BLaER1 treated with 17β-estradiol and CSF1 and Interleukin-3, amounts not matched to agents 10 nM and 100 nM (cell line): ENCODE results near the gene SLC26A11.
A peak's percentile ranks its signal among the peaks of the same experiment; 100 is the strongest.
"Not testable (repeated sequence)": the region's sequence is repeated elsewhere in the genome, so short reads cannot be mapped to it uniquely, and the experiment has no call there.

Experiments
- H3K27ac ChIP-seq, 11 experiments: shearing (Covaris generic); formaldehyde crosslinking; 2 replicates each; pipeline ENCODE4 v1.8.1; 2022
- H3K27me3 ChIP-seq, 11 experiments: shearing (Covaris generic); formaldehyde crosslinking; 2 replicates each; pipeline ENCODE4 v1.8.1; 2022
- H3K36me3 ChIP-seq, 11 experiments: shearing (Covaris generic); formaldehyde crosslinking; 2 replicates each; pipeline ENCODE4 v1.8.1; 2022
- H3K4me1 ChIP-seq, 10 experiments: shearing (Covaris generic); formaldehyde crosslinking; 2 replicates each; pipeline ENCODE4 v1.8.1; 2022
- H3K4me2 ChIP-seq, 11 experiments: shearing (Covaris generic); formaldehyde crosslinking; 2 replicates each; pipeline ENCODE4 v1.8.1; 2022
- H3K4me3 ChIP-seq, 10 experiments: shearing (Covaris generic); formaldehyde crosslinking; 2 replicates each; pipeline ENCODE4 v1.8.1; 2022
- H3K9ac ChIP-seq, 11 experiments: shearing (Covaris generic); formaldehyde crosslinking; 2 replicates each; pipeline ENCODE4 v1.8.1; 2022
- H3K9me3 ChIP-seq, 11 experiments: shearing (Covaris generic); formaldehyde crosslinking; replicated peaks in 1 of 11; 2 replicates each; pipeline ENCODE4 v1.8.1; 2022
- H4K20me1 ChIP-seq, 11 experiments: shearing (Covaris generic); formaldehyde crosslinking; 2 replicates each; pipeline ENCODE4 v1.8.1; 2022
- Cebpa-rat ChIP-seq, 11 experiments: shearing (Covaris generic); IDR thresholded peaks; 2 replicates each; pipeline ENCODE4 v1.8.1; 2022

The SLC26A11 gene

GRCh38 chr17:80295146-80295545 is 74.9 kb downstream of the SLC26A11 start:
- peaks cover 88 to 100% (median 97%) of the 10 kb centered on the region in 11 experiments for H3K36me3 ChIP-seq
- H3K4me1 ChIP-seq, result peaks cover 0 to 38% (median 10%) of the 10 kb centered on the region in 10 experiments; a peak in 17 of 20 replicates
- peaks cover 0 to 43% (median 16%) of the 10 kb centered on the region in 11 experiments; a peak in 12 of 22 replicates for H4K20me1 ChIP-seq
- peak overlapping the region in 3 of 11 experiments; percentile 56 to 64 (median 62); a peak in 5 of 22 replicates for H3K27ac ChIP-seq
- peak overlapping the region in 2 of 11 experiments; percentile 31 to 69; a peak in 4 of 22 replicates for H3K9ac ChIP-seq
- H3K4me2 ChIP-seq, result peak overlapping the region in 3 of 11 experiments; percentile 48 to 89 (median 70); a peak in 6 of 22 replicates
- peaks cover 2 to 18% (median 11%) of the 10 kb centered on the region in 11 experiments; a peak in 21 of 22 replicates for H3K9me3 ChIP-seq
- no peaks in the 10 kb centered on the region for H3K27me3 ChIP-seq
- TF ChIP-seq Cebpa-rat (IDR thresholded peaks at IDR 0.05), result no peak
- no peak overlapping the region for H3K4me3 ChIP-seq

- Histone ChIP-seq H3K27me3 (no peaks in the 10 kb centered on the region), H3K9ac (no peak overlapping the region; a peak in 1 of 22 replicates), H3K27ac (no peak overlapping the region; a peak in 1 of 22 replicates), H3K9me3 (peaks cover 6 to 22% (median 15%) of the 10 kb centered on the region in 11 experiments; a peak in 21 of 22 replicates), H3K36me3 (peaks cover 88 to 100% (median 97%) of the 10 kb centered on the region in 11 experiments), H3K4me2 (peak overlapping the region in 3 of 11 experiments; percentile 48 to 89 (median 70); a peak in 5 of 22 replicates), H3K4me3 (no peak overlapping the region), H3K4me1 (peaks cover 0 to 38% (median 8%) of the 10 kb centered on the region in 10 experiments; a peak in 13 of 20 replicates), H4K20me1 (peaks cover 0 to 47% (median 13%) of the 10 kb centered on the region in 11 experiments; a peak in 12 of 22 replicates)
- no peak for TF ChIP-seq Cebpa-rat (IDR thresholded peaks at IDR 0.05)
Observed at GRCh38 chr17:80295559-80295958, 75.3 kb downstream of the SLC26A11 start.

GRCh38 chr17:80296221-80296620 is 76.0 kb downstream of the SLC26A11 start:
- H3K9me3 ChIP-seq, result peaks cover 12 to 29% (median 21%) of the 10 kb centered on the region in 11 experiments; a peak in 21 of 22 replicates
- no peak overlapping the region for H3K9ac ChIP-seq
- no peak for TF ChIP-seq Cebpa-rat (IDR thresholded peaks at IDR 0.05)
- H3K4me1 ChIP-seq, result peaks cover 0 to 38% (median 8%) of the 10 kb centered on the region in 10 experiments; a peak in 13 of 20 replicates
- peaks cover 0 to 54% (median 13%) of the 10 kb centered on the region in 11 experiments; a peak in 12 of 22 replicates for H4K20me1 ChIP-seq
- H3K4me3 ChIP-seq, result no peak overlapping the region
- peaks cover 88 to 100% (median 97%) of the 10 kb centered on the region in 11 experiments for H3K36me3 ChIP-seq
- no peak overlapping the region for H3K4me2 ChIP-seq
- H3K27ac ChIP-seq, result no peak overlapping the region
- H3K27me3 ChIP-seq, result no peaks in the 10 kb centered on the region

GRCh38 chr17:80297996-80298560 is 77.9 kb downstream of the SLC26A11 start:
- H3K27ac ChIP-seq, result no peak overlapping the region
- H3K36me3 ChIP-seq, result peaks cover 88 to 100% (median 97%) of the 10 kb centered on the region in 11 experiments
- H3K4me2 ChIP-seq, result no peak overlapping the region
- H3K4me1 ChIP-seq, result peaks cover 0 to 30% (median 8%) of the 10 kb centered on the region in 10 experiments; a peak in 13 of 20 replicates
- H3K4me3 ChIP-seq, result no peak overlapping the region
- no peak overlapping the region for H3K9ac ChIP-seq
- H4K20me1 ChIP-seq, result peaks cover 0 to 54% (median 13%) of the 10 kb centered on the region in 11 experiments; a peak in 12 of 22 replicates
- peaks cover 29 to 47% (median 40%) of the 10 kb centered on the region in 11 experiments for H3K9me3 ChIP-seq
- no peak for TF ChIP-seq Cebpa-rat (IDR thresholded peaks at IDR 0.05)
- H3K27me3 ChIP-seq, result no peaks in the 10 kb centered on the region

GRCh38 chr17:80299350-80300100 is 79.3 kb downstream of the SLC26A11 start:
- Histone ChIP-seq H3K9me3 (peaks cover 44 to 60% (median 54%) of the 10 kb centered on the region in 11 experiments), H3K36me3 (peaks cover 95 to 100% (median 99%) of the 10 kb centered on the region in 11 experiments), H3K4me1 (peaks cover 0 to 15% (median 2%) of the 10 kb centered on the region in 10 experiments; a peak in 9 of 20 replicates), H4K20me1 (peaks cover 0 to 46% (median 9%) of the 10 kb centered on the region in 11 experiments; a peak in 12 of 22 replicates)
- H3K4me3 ChIP-seq, H3K27ac ChIP-seq, H3K27me3 ChIP-seq, H3K9ac ChIP-seq, H3K4me2 ChIP-seq: not testable (repeated sequence)

- H4K20me1 ChIP-seq, result peaks cover 0 to 35% (median 0%) of the 10 kb centered on the region in 11 experiments; a peak in 5 of 22 replicates
- not testable (repeated sequence) for H3K27ac ChIP-seq, H3K4me3 ChIP-seq, H3K4me1 ChIP-seq, H3K9ac ChIP-seq, H3K4me2 ChIP-seq, H3K27me3 ChIP-seq
- H3K9me3 ChIP-seq, result peaks cover 47 to 60% (median 54%) of the 10 kb centered on the region in 11 experiments
- H3K36me3 ChIP-seq, result peaks cover 95 to 100% (median 100%) of the 10 kb centered on the region in 11 experiments
Observed at GRCh38 chr17:80300756-80301155, 80.5 kb downstream of the SLC26A11 start.
